GM23248 (cell line): ENCODE data around the gene ZFY.
"Not testable (repeated sequence)": the region's sequence is repeated elsewhere in the genome, so short reads cannot be mapped to it uniquely, and the experiment has no call there.

ENCODE experiments used
- EZH2 ChIP-seq: fragments of 200-600 bp; sonication (generic); IDR thresholded peaks from 2 replicates; pipeline ENCODE4 v1.6.1; 2018; ENCODE audit warnings: antibody characterized with exemption, mild to moderate bottlenecking; ENCODE audit not compliant: insufficient read depth, poor library complexity, severe bottlenecking
- EZH2phosphoT487 ChIP-seq: fragments of 200-600 bp; sonication (generic); IDR thresholded peaks from 2 replicates; pipeline ENCODE4 v1.6.1; 2018; ENCODE audit warnings: antibody characterized with exemption, moderate library complexity, mild to moderate bottlenecking, low read depth; ENCODE audit not compliant: insufficient read depth

DNA sequence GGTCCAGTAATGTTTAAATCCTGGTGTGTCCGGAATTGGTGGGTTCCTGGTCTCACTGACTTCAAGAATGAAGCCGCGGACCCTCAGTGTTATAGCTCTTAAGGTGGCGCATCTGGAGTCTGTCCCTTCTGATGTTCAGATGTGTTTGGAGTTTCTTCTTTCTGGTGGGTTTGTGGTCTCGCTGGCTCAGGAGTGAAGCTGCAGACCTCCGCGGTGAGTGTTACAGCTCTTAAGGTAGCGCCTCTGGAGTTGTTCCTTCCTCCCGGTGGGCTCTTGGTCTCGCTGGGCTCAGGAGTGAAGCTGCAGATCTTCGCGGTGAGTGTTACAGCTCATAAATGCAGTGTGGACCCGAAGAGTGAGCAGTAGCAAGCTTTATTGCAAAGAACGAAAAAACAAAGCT is 62.2 kb downstream of the ZFY start:
- not testable (repeated sequence) for TF ChIP-seq EZH2, EZH2phosphoT487
